HEK293T (cell line): Measurements from ENCODE around the gene TLE2.

Experiments used
- CTCF ChIA-PET: fragments of 350-600 bp; formaldehyde crosslinking; extraction: SDS; loops from one replicate; lab custom pipeline; 2021; ENCODE audit warnings: antibody characterized with exemption, inconsistent platforms; lab: Yijun Ruan, JAX
- POLR2A ChIA-PET: fragments of 350-600 bp; formaldehyde crosslinking; extraction: SDS; loops from one replicate; lab custom pipeline; 2020; ENCODE audit warnings: antibody characterized with exemption, inconsistent platforms; lab: Yijun Ruan, JAX
- DNase-seq: peaks from one replicate; pipeline ENCODE4 v3.0.0; 2012; ENCODE audit warnings: mixed read lengths; ENCODE audit errors: extremely low spot score
- ARNT ChIP-seq: fragments of 450-650 bp; IDR thresholded peaks from 2 replicates; pipeline ENCODE4 v1.6.1; 2017; ENCODE audit warnings: mild to moderate bottlenecking
- BHLHE40 ChIP-seq: fragments of 450-650 bp; IDR thresholded peaks from 2 replicates; pipeline ENCODE4 v1.6.1; 2016; ENCODE audit warnings: mild to moderate bottlenecking, moderate library complexity, borderline replicate concordance
- CTBP1 ChIP-seq: fragments of 450-650 bp; IDR thresholded peaks from 2 replicates; pipeline ENCODE4 v1.6.1; 2016; ENCODE audit warnings: borderline replicate concordance
- ELF4 ChIP-seq: fragments of 450-650 bp; IDR thresholded peaks from 2 replicates; pipeline ENCODE4 v1.6.1; 2017; ENCODE audit warnings: antibody characterized with exemption
- FOXK2 ChIP-seq: fragments of 450-650 bp; IDR thresholded peaks from 2 replicates; pipeline ENCODE4 v1.6.1; 2016; ENCODE audit warnings: mild to moderate bottlenecking
- FOXM1 ChIP-seq: fragments of 450-650 bp; IDR thresholded peaks from 2 replicates; pipeline ENCODE4 v1.6.1; 2017; ENCODE audit warnings: mild to moderate bottlenecking, borderline replicate concordance
- HDGF ChIP-seq: fragments of 450-650 bp; IDR thresholded peaks from 2 replicates; pipeline ENCODE4 v1.6.1; 2017; ENCODE audit warnings: antibody characterized with exemption, borderline replicate concordance
- L3MBTL2 ChIP-seq: fragments of 450-650 bp; conservative IDR thresholded peaks from 2 replicates; pipeline ENCODE4 v1.6.1; 2016; ENCODE audit warnings: mild to moderate bottlenecking
- LEF1 ChIP-seq: fragments of 450-650 bp; IDR thresholded peaks from 2 replicates; pipeline ENCODE4 v1.6.1; 2017; ENCODE audit warnings: mild to moderate bottlenecking, borderline replicate concordance
- NFRKB ChIP-seq: fragments of 450-650 bp; IDR thresholded peaks from 2 replicates; pipeline ENCODE4 v1.6.1; 2016; ENCODE audit warnings: mild to moderate bottlenecking, moderate library complexity
- PKNOX1 ChIP-seq: fragments of 450-650 bp; IDR thresholded peaks from 2 replicates; pipeline ENCODE4 v1.6.1; 2016
- SP1 ChIP-seq: fragments of 450-650 bp; IDR thresholded peaks from 2 replicates; pipeline ENCODE4 v1.6.1; 2017
- SUZ12 ChIP-seq: fragments of 450-650 bp; IDR thresholded peaks from 2 replicates; pipeline ENCODE4 v1.6.1; 2016; ENCODE audit warnings: mild to moderate bottlenecking
- TARDBP ChIP-seq: fragments of 450-650 bp; IDR thresholded peaks from 2 replicates; pipeline ENCODE4 v1.6.1; 2016
- ZNF384 ChIP-seq: fragments of 450-650 bp; IDR thresholded peaks from 2 replicates; pipeline ENCODE4 v1.6.1; 2016

Gene TLE2

DNA sequence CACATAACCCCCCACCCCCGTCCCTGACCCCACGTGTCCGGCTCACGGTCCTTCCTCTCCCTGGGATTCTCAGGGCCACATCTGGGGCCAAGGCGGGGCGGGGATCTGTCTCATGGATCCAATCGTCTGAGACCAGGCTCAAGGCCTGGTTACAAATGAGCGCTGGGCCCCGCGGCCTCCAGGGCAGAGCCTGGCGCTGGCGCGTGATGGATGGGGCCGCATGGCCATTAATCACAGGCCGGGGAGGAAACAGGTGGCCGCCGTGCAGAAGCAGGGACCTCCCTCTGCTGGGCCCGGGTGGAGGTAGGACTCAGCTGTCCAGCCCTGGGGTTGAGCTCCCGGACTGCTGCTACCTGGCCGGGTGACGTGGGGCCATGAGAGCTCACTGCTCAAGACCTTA, 39.0 kb upstream of the TLE2 start:
- TF ChIP-seq NFRKB = no peak
- no peak for TF ChIP-seq ARNT
- TF ChIP-seq SUZ12 = no peak
- TF ChIP-seq LEF1 = no peak
- no peak for TF ChIP-seq SP1
- TF ChIP-seq BHLHE40 = no peak
- no peak for TF ChIP-seq FOXK2
- CTCF ChIA-PET = no interaction called here
- POLR2A ChIA-PET = interaction anchor here (0.9 to 1.1 kb wide), 2 partner anchors 32 to 117 kb away, joined by 4 to 5 read pairs; no protein-coding TSS in a partner anchor
- no peak for DNase-seq

DNA sequence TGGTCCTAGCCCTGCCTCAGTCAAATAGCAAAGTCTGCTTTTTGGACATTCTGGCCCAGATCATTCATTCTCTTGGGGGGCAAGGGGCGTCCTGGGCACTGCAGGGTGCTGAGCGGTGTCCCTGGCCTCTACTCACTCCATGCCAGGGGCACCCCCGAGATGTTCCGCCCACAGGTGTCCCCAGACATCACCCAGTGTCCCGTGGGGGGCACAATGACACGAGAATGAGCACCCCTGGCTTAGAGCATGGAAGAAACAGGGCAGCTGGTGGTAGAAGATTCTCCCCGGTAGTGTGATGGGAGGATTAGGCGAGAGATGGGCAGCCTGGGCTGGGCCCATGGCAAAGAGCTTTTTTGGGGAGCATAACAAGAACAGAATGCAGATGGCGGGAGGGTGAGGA, 38.5 kb upstream of the TLE2 start:
- TF ChIP-seq FOXK2 (no peak), FOXM1 (no peak), LEF1 (no peak), HDGF (no peak)
- POLR2A ChIA-PET = interaction anchor here (0.9 kb wide), 1 partner anchor 117 kb away, joined by 4 read pairs; no protein-coding TSS in a partner anchor
- CTCF ChIA-PET = no interaction called here
- DNase-seq = no peak

GRCh38 chr19:3066482-3067049, 37.5 kb upstream of the TLE2 start:
- POLR2A ChIA-PET = no interaction called here
- no peak for DNase-seq
- TF ChIP-seq L3MBTL2 (no peak), LEF1 (no peak), FOXM1 (no peak), SUZ12 (no peak), ELF4 (no peak), TARDBP (no peak), SP1 (no peak)
- CTCF ChIA-PET = interaction anchor here (1.0 kb wide), 1 partner anchor 9 kb away, joined by 4 read pairs; no protein-coding TSS in a partner anchor

GRCh38 chr19:3065675-3066357, 36.7 kb upstream of the TLE2 start:
- POLR2A ChIA-PET = interaction anchor here (0.9 kb wide), 1 partner anchor 30 kb away, joined by 4 read pairs; no protein-coding TSS in a partner anchor
- no peak for DNase-seq
- TF ChIP-seq ZNF384 (no peak), LEF1 (no peak), TARDBP (no peak), ARNT (no peak), CTBP1 (no peak), ELF4 (no peak), SUZ12 (no peak), FOXM1 (no peak), BHLHE40 (no peak), HDGF (no peak), NFRKB (no peak), PKNOX1 (no peak)
- CTCF ChIA-PET = interaction anchor here (1.0 kb wide), 1 partner anchor 10 kb away, joined by 4 read pairs; no protein-coding TSS in a partner anchor

- TF ChIP-seq BHLHE40 (no peak), FOXK2 (no peak), CTBP1 (no peak), NFRKB (no peak), LEF1 (no peak), ZNF384 (no peak), FOXM1 (no peak), ARNT (no peak), PKNOX1 (no peak), ELF4 (no peak)
- ChIA-PET CTCF (no interaction called here), POLR2A (no interaction called here)
- no peak for DNase-seq
Measured at GRCh38 chr19:3064011-3064330, 34.9 kb upstream of the TLE2 start.

DNA sequence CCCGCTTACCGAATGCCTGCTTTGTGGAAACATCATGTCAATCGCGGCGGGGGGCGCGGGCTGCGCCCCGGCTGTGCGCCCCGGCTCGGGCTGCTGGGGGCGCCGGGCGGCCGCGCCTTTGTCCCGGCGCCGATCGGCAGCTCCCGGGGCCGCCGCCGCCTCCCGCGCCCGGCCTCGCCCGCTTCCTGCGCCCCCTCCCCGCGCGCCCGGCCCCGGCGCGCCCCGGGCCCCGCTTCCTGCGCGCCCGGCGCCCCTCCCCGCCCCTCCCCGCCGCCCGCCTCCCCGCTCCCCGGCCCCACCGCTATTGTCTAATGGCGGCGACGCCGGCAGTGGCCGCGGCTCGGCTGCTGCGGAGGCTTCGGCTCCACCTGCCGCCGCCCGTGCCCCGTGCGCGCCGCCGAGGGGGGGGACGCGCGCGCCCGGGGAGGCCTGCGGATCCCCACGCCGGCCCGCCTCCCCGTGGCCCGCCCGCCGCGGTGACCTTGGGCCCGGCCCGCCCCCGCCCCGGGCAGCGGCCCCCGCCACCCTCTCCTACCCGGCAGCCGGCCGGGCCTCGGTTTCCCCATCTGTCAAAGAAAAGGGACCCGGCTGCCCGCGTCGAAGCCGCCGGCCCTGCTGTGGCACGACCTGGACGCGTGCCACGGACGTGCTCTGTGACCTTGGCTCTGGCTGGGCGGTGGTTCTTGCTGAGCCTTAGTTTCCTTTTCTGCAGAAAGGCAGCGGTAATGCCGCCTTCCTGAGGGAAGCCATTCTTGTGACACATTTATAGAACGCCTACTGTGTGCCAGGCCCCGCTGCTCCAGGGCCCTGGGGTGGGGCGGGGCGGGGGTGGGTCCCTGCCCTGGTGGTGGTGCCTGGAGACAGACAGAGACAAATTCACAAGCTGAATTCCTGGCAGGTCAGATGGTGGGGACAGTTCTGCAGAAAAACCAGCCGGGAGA, 33.4 kb upstream of the TLE2 start, which contains the start of gene TLE5:
TSS of gene TLE5 (minus strand) at position 331 of the 941 bp plus-strand sequence. CDS start at position 36, 295 bp downstream.
- CTCF ChIA-PET = no interaction called here
- TF ChIP-seq ELF4 (no peak), HDGF (no peak), SP1 (no peak), FOXM1 (no peak)
- POLR2A ChIA-PET = interaction anchor here (1.3 kb wide), 1 partner anchor 26 kb away, joined by 4 read pairs; no protein-coding TSS in a partner anchor
- peak; percentile 68 for DNase-seq
